Measurements from ENCODE around the gene SH3TC1. TPM values are rescaled to one million over a fixed set of nuclear protein-coding genes. Genes with fewer than 3 reads are reported as not detected.

Gene SH3TC1
- total and polyA plus RNA-seq, 2 of the 13 experiments (the other 11 are each of a cell fraction or from before 2014, with no cell fraction given): 14.9 to 21.8 TPM

DNA sequence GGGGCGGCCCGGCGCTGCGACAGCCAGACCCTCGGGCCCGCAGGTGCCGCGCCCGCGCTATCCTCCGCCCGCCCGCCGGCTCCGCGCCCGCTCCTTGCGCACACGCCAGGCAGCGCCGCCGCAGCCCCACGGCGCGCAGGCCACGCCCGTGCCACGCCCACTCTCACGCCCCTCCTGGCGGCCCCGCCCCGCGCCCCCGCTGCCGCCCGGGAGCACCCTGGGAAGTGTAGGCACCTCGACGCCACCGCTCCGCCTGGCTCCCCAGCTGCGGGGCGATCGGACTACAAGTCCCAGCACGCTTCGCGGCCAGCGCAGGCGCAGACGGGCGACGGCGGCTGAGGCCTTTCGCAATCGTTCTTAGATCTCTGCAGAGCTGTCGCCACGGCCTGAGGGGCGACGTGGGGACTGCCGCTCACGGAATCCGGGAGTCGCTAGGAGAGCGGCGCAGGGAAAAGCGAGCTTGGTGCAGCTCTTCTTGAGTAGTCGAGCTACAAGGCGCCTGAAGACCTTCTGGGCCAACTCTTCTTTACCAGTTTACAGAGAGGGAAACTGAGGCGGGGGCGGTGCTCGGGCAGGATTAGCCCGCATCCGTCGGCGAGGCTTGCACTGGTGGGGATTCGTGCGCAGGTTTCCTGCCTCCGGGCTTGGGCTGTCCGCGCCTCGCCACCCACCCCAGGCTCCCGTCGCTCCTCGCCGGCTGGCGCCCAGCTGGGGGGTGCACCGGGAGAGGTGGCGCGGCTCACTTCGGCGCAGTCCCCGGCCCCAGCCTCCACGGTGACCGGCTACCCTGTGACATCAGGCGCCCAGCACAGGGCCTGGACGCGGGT lies 40.2 kb upstream of the SH3TC1 start, which contains the start of gene ABLIM2 (continued):
- TF ChIP-seq ZNF318 (CRISPR knock-in tag; IDR thresholded peaks at IDR 0.05) (0 out of 2 replicates have a peak, but pooled peaks have one; percentile 48), ZNF207 (IDR thresholded peaks at IDR 0.05; ENCODE audit: borderline replicate concordance) (no peak), ETS1 (CRISPR knock-in tag; IDR thresholded peaks at IDR 0.05) (no peak), ZNF282 (IDR thresholded peaks at IDR 0.05; ENCODE audit: partially characterized antibody) (no peak), HNRNPL (IDR thresholded peaks at IDR 0.05; ENCODE audit: low read depth, low read length) (no peak), ZNF674 (CRISPR knock-in tag; IDR thresholded peaks at IDR 0.05; ENCODE audit: low read depth) (no peak), ZNF260 (CRISPR knock-in tag; IDR thresholded peaks at IDR 0.05; ENCODE audit: borderline replicate concordance, low read depth) (no peak), KMT2B (CRISPR knock-in tag; IDR thresholded peaks at IDR 0.05) (no peak), PRMT3 (CRISPR knock-in tag; IDR thresholded peaks at IDR 0.05; ENCODE audit: borderline replicate concordance, low read depth) (no peak), SAP130 (CRISPR knock-in tag; IDR thresholded peaks at IDR 0.05; ENCODE audit: low read depth) (peak; percentile 43; the same call in 1 of the 2 replicates)
- TF ChIP-seq, protein P1, sequence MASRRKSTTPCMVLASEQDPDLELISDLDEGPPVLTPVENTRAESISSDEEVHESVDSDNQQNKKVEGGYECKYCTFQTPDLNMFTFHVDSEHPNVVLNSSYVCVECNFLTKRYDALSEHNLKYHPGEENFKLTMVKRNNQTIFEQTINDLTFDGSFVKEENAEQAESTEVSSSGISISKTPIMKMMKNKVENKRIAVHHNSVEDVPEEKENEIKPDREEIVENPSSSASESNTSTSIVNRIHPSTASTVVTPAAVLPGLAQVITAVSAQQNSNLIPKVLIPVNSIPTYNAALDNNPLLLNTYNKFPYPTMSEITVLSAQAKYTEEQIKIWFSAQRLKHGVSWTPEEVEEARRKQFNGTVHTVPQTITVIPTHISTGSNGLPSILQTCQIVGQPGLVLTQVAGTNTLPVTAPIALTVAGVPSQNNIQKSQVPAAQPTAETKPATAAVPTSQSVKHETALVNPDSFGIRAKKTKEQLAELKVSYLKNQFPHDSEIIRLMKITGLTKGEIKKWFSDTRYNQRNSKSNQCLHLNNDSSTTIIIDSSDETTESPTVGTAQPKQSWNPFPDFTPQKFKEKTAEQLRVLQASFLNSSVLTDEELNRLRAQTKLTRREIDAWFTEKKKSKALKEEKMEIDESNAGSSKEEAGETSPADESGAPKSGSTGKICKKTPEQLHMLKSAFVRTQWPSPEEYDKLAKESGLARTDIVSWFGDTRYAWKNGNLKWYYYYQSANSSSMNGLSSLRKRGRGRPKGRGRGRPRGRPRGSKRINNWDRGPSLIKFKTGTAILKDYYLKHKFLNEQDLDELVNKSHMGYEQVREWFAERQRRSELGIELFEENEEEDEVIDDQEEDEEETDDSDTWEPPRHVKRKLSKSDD (CRISPR knock-in tag; IDR thresholded peaks at IDR 0.05; ENCODE audit: low read depth): no peak
- TF ChIP-seq, protein P2, sequence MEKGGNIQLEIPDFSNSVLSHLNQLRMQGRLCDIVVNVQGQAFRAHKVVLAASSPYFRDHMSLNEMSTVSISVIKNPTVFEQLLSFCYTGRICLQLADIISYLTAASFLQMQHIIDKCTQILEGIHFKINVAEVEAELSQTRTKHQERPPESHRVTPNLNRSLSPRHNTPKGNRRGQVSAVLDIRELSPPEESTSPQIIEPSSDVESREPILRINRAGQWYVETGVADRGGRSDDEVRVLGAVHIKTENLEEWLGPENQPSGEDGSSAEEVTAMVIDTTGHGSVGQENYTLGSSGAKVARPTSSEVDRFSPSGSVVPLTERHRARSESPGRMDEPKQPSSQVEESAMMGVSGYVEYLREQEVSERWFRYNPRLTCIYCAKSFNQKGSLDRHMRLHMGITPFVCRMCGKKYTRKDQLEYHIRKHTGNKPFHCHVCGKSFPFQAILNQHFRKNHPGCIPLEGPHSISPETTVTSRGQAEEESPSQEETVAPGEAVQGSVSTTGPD (CRISPR knock-in tag; IDR thresholded peaks at IDR 0.05): no peak

Data from HepG2 (cell line).